HG03135 (cell line): ENCODE results near the gene EPO.
"Not testable (repeated sequence)": the region's sequence is repeated elsewhere in the genome, so short reads cannot be mapped to it uniquely, and the experiment has no call there.

ENCODE experiments used
- ATAC-seq: cut with Tn5 transposase; IDR thresholded peaks from one replicate; pipeline ENCODE4 v1.9.1; 2021; ENCODE audit warnings: mild to moderate bottlenecking, moderate library complexity; ENCODE audit not compliant: unreplicated experiment

The EPO gene

DNA sequence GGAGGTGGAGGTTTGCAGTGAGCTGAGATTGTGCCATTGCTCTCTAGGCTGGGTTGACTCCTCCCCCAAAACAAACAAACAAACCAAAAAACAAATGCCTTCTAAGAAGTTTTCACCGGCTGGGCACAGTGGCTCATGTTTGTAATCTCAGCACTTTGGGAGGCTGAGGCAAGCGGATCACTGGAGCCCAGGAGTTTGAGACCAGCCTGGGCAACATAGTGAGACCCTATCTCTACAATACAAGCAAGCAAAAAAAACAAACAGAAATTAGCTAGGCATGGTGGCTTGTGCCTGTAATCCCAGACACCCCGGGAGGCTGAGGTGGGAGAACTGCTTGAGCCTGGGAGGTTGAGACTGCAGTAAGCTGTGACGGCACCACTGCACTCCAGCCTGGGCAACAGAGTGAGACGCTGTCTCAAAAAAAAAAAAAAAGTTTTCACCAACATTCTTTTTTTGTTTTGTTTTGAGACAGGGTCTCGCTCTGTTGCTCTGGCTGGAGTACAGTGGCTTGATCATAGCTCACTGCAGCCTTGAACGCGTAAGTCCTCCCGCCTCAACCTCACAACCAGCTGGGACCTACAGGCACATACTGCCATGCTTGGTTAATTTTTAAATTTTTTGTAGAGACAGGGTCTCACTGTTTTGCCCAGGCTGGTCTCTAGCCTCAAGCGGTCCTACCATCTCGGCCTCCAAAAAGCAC, 11.8 kb downstream of the EPO start:
- no peak for ATAC-seq

DNA sequence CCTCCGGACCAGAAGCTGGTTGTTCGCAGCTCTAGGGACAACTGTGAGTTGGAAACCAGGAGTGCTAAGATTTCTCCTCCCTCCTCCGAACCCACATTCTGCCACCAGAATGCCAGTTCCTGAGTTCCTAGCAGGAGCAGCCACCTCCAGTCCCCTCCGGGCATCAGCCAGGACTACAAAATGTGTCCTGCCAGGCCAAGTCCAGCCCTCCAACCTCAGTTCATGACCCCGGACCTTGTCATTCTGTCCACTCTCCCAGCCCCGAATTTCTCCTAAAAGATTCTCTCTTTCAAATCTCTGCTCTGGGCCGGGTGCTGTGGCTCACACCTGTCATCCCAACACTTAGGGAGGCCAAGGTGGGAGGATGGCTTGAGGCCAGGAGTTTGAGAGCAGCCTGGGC, 15.5 kb downstream of the EPO start:
- ATAC-seq: no peak

DNA sequence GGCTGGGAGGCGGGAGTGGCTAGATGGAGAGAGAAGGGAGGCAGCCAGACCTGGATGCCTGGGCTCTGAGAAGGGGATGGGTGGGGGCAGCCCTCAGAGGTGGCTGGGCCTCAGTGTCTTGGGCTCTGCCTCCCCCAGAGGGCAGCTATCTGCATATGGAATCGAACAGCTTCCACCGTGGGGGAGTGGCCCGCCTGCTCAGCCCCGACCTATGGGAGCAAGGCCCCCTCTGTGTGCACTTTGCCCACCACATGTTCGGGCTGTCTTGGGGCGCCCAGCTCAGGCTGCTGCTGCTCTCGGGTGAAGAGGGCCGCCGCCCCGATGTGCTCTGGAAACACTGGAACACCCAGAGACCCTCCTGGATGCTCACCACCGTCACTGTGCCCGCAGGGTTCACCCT, 16.4 kb downstream of the EPO start:
- ATAC-seq: no peak

DNA sequence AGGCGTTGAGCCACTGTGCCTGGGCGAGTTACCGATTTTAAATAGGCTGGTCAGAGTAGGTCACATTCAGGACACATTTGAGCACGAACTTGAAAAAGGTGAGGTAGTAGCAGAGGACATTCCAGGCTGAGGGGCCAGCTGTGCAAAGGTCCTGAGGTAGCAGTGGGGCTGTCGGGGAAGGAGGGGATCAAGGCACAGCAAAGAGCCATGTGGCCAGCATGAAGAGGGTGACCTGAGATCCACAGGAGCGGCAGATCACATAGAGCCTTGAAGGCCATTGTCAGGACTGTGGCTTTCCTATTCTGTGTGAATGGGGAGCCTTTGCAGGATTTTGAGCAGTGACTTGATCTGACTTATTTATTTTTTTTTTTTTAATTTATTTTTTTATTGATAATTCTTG, 19.7 kb downstream of the EPO start:
- ATAC-seq: no peak

DNA sequence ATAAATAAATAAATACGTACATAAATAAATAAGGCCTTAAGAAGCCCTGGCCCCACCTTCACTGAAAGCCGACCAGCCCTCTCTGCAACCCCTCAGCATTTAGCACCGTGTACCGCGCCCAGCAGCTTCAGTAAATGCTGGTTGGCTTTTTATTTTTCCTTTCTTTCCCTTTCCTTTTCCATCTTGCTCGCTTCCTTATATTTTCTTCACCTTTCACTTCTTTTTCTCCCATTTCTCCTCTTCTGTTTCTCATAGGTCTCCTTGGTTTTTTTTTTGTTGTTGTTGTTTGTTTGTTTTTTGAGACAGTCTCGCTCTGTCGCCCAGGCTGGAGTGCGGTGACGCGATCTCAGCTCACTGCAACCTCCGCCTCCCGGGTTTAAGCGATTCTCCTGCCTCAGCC, 24.3 kb downstream of the EPO start:
- no peak for ATAC-seq

DNA sequence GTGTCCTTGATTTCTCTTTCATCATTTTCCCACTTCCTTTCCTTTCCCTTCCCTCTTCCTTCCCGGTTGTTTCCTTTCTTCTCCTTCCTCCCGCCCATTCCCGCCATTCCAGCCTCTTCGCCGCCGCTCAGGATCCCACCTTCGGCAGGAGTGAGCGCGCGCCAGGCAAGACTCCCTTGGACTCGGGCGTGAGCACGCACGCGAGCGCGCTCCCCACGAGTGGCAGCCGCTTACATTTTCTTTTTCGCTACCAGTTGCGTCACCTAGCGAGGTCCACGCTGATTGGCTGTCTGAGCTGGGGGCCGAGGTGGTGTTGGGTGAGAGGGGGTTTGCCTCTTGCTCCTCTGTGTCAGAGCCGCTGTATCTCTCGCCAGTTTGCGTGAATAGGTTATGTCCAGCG, 24.9 kb downstream of the EPO start:
- no peak for ATAC-seq

DNA sequence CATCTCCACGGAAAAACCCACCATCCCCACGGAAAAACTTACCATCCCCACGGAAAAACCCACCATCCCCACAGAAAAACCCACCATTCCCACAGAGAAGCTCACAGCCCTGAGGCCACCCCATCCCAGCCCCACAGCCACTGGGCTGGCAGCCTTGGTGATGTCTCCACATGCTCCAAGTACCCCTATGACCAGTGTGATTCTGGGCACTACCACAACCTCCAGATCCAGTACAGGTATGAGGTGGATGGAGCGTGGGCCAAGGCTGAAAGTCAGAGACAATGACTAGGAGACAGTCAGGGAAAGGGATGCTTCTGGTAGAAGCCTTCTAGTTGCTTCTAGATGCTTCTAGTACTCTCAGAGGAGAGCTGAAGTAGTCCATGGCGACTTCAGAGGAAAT, 32.7 kb downstream of the EPO start:
- no peak for ATAC-seq

DNA sequence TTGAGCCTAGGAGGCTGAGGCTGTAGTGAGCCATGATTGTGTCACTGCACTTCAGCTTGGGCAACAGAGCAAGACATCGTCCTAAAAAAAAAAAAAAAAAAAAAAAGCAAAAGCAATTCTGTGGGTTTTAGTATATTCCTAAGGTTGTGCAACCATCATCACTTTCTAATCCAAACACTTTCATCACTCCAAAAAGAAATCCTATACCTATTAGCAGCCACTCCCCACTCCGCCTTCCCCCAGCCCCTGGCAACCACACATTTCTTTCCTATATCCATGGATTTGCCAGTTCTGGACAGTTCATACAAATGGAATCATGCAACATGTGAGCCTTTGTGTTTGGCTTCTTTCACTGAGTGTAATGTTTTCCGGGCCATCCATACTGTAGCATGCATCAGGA, 33.5 kb downstream of the EPO start:
- ATAC-seq: no peak

DNA sequence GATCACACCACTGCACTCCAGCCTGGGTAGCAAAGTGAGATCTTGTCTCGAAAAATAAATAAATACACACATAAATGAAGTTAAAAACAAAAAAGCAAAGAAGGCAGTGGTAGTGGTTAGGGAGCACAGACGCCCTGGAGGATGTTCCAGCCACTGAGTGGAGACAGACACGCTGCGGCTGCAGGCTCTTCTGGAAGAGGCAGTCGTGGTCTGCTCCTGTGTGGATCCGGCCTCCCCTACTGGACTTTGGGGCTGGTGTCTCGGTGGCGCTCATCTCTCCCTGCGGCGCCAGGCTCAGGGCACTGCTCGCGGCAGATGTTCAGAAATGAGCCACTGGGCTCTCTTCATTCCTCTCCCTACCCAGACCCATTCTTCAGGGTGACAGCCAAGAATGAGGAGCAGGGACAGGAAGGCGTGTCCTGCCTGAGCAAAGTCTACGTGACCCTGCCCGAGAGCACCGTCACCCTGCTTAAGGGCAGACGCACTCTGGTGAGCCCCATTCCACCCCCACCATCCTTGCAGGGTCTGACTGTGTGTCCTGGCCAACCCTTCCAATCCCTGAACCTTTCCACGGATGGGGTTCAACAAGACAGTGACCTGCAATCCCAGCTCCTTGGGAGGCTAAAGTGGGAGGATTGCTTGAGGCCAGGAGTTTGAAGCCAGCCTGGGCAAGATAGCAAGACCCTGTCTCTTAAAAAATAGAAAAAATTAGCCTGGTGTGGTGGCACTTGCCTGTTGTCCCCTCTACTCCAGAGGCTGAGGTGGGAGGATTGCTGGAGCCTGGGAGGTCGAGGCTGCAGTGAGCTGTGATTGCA, 39.3 kb downstream of the EPO start:
- no peak for ATAC-seq

DNA sequence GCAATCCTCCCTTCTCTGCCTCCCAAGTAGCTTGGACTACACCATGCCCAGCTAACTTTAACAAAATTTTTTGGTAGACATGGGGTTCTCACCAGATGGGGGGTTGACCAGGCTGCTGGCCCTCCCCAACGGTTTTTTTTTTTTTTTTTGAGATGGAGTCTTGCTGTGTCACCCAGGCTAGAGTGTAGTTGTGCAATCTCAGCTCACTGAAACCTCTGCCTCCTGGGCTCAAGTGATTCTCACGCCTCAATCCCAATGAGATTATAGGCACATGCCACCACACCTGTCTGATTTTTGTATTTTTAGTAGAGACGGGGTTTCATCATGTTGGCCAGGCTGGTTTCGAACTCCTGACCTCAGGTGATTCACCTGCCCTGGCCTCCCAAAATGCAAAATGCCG, 42.6 kb downstream of the EPO start:
- not testable (repeated sequence) for ATAC-seq

DNA sequence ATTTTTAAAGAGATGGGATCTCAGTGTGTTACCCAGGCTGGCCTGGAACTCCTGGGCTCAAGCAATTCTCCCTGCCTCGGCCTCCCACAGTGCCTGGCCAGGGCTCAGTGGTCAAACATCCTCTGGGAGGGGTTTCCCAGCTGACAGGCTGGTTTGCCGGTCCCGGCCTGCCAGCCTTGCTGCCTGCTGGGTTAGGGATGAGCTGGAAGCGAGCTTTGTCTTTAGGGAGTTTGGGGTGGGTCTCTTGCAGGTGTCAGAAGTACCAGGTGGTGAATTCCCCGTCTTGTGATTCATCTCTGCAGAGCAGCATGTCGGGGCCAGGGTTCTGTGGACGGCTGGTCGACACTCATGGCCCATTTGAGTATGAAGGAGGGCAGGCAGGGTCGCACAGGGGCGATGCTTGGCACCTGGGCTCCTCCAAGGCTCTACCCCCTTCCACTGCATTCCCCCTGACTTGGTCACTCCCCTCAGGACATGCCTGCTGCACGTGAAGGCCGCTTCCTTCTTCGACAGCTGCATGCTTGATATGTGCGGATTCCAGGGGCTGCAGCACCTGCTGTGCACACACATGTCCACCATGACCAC, 43.4 kb downstream of the EPO start:
- ATAC-seq: no peak

DNA sequence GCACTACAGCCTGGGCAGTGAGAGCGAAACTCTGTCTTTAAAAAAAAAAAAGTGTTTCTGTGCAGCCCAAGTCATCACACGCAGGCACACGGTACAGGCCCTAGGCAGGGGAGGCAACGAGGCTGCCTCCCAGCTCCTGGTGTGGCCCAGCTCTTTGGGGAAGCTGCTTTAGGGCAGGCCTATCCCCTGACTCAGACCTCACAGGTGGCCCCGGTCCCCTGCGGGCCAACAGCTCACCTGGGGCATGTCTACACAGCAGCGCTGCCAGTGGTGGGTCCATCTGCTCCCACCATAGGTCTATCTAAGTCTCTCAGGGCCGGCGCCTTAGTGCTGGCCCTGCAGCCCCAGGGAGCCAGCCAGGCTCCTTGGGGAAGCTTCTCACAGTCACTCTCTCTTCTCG, 44.6 kb downstream of the EPO start:
- no peak for ATAC-seq

DNA sequence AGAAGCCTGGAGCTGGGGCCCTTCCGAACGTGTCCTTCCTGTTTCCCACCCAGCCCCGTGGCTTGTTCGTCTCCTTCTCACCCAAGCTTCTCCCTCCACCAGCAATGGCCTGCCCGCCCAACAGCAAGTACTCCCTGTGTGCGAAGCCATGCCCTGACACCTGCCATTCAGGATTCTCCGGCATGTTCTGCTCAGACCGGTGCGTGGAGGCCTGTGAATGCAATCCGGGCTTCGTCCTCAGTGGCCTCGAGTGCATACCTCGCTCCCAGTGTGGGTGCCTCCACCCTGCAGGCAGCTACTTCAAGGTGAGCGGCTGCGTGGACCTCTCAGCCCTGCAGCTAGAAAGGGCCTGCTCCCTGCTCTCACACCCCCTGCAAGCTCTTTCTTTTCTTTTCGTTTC, 45.0 kb downstream of the EPO start:
- no peak for ATAC-seq

DNA sequence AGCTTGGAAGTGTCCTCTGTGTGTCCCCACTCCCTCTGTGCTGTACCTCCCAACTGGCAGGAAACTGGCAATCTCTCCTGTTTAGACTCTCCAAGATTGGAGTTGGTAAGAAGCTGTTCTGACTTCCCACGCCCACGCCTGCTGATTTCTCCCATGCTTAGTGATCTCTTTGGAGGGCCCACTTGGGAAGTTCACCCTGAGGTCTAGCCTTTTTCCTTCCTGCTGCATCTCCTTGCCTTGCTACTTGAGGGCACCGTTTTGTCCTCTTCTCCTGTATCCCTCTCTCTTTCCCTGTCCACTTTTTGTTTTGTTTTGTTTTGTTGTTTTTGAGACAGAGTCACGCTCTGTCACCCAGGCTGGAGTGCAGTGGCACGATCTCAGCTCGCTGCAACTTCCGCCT, 48.5 kb downstream of the EPO start:
- no peak for ATAC-seq
